OCI-LY3 (cell line): ENCODE data around the gene CABLES1.

Source experiments
- H2AFZ ChIP-seq: fragments of 200-600, 300-600 bp; shearing (Covaris generic); 2 replicates; pipeline ENCODE4 v1.6.0; 2014; ENCODE audit warnings: antibody characterized with exemption, low read depth, low read length
- H3K27ac ChIP-seq: fragments of 200-600, 300-600 bp; sonication (generic); 2 replicates; pipeline ENCODE4 v1.5.1; 2014; ENCODE audit warnings: mild to moderate bottlenecking, low read length, moderate library complexity, mixed read lengths
- H3K27me3 ChIP-seq: fragments of 200-600, 300-600 bp; sonication (generic); 2 replicates; pipeline ENCODE4 v1.6.1; 2014; ENCODE audit warnings: low read depth, low read length, mixed read lengths
- H3K36me3 ChIP-seq: fragments of 200-600, 300-600 bp; sonication (generic); replicated peaks from 2 replicates; pipeline ENCODE3; 2014; ENCODE audit warnings: low read depth, low read length, mixed read lengths
- H3K4me1 ChIP-seq: fragments of 300-600, 200-600 bp; sonication (generic); 2 replicates; pipeline ENCODE4 v1.6.1; 2014; ENCODE audit warnings: low read length, mixed read lengths
- H3K4me2 ChIP-seq: fragments of 200-600, 300-600 bp; sonication (generic); 2 replicates; pipeline ENCODE4 v1.6.1; 2014; ENCODE audit warnings: low read length, mixed read lengths
- H3K4me3 ChIP-seq: fragments of 300-600, 200-600 bp; sonication (generic); 2 replicates; pipeline ENCODE4 v1.5.1; 2014; ENCODE audit warnings: antibody characterized with exemption, mild to moderate bottlenecking, low read length, moderate library complexity
- H3K79me2 ChIP-seq: fragments of 300-600, 200-600 bp; shearing (Covaris generic); 2 replicates; pipeline ENCODE4 v1.6.1; 2014; ENCODE audit warnings: mild to moderate bottlenecking, low read length, mixed read lengths
- H3K9ac ChIP-seq: fragments of 300-600, 200-600 bp; shearing (Covaris generic); 2 replicates; pipeline ENCODE4 v1.6.0; 2014; ENCODE audit warnings: mild to moderate bottlenecking, low read length, moderate library complexity
- H3K9me3 ChIP-seq: fragments of 200-600, 300-600 bp; shearing (Covaris generic); 2 replicates; pipeline ENCODE4 v1.6.1; 2014; ENCODE audit warnings: low read length, mixed read lengths; ENCODE audit not compliant: insufficient read depth
- H4K20me1 ChIP-seq: fragments of 200-600, 300-600 bp; sonication (generic); 2 replicates; pipeline ENCODE4 v1.6.1; 2016; ENCODE audit warnings: low read length, mixed read lengths; ENCODE audit not compliant: insufficient read depth
- CTCF ChIP-seq: fragments of 200-600, 300-600 bp; sonication (generic); IDR thresholded peaks from 2 replicates; pipeline ENCODE4 v1.5.1; 2014; ENCODE audit warnings: antibody characterized with exemption, low read length, low read depth
- EZH2phosphoT487 ChIP-seq: fragments of 200-600 bp; shearing (Covaris generic); IDR thresholded peaks from 2 replicates; pipeline ENCODE4 v1.6.1; 2018; ENCODE audit warnings: antibody characterized with exemption, mixed run types, low read depth

CABLES1 gene

GRCh38 chr18:23154030-23154429 lies 18.7 kb downstream of the CABLES1 start:
- peaks cover 54% of the 10 kb centered on the region for H4K20me1 ChIP-seq
- no peaks in the 10 kb centered on the region for H3K4me1 ChIP-seq
- H3K9me3 ChIP-seq: no peaks in the 10 kb centered on the region
- no peak overlapping the region for H3K9ac ChIP-seq
- no peak overlapping the region for H2AFZ ChIP-seq
- H3K36me3 ChIP-seq: peaks cover 9% of the 10 kb centered on the region
- no peak overlapping the region for H3K27ac ChIP-seq
- no peak overlapping the region for H3K4me2 ChIP-seq
- peaks cover 69% of the 10 kb centered on the region for H3K79me2 ChIP-seq
- no peak overlapping the region for H3K4me3 ChIP-seq
- no peak for TF ChIP-seq EZH2phosphoT487
- no peak for TF ChIP-seq CTCF
- H3K27me3 ChIP-seq: no peaks in the 10 kb centered on the region

GRCh38 chr18:23154823-23155500 lies 19.7 kb downstream of the CABLES1 start:
- peaks cover 66% of the 10 kb centered on the region for H3K79me2 ChIP-seq
- H3K9me3 ChIP-seq: no peaks in the 10 kb centered on the region
- no peak overlapping the region for H3K4me2 ChIP-seq
- peaks cover 5% of the 10 kb centered on the region for H3K36me3 ChIP-seq
- TF ChIP-seq CTCF (no peak), EZH2phosphoT487 (no peak)
- no peak overlapping the region for H2AFZ ChIP-seq
- H3K27me3 ChIP-seq: no peaks in the 10 kb centered on the region
- no peak overlapping the region for H3K27ac ChIP-seq
- no peaks in the 10 kb centered on the region for H3K4me1 ChIP-seq
- no peak overlapping the region for H3K4me3 ChIP-seq
- no peak overlapping the region for H3K9ac ChIP-seq
- H4K20me1 ChIP-seq: peaks cover 54% of the 10 kb centered on the region

GRCh38 chr18:23155537-23155936 lies 20.3 kb downstream of the CABLES1 start:
- no peak overlapping the region for H3K4me3 ChIP-seq
- H3K9me3 ChIP-seq: no peaks in the 10 kb centered on the region
- no peaks in the 10 kb centered on the region for H3K27me3 ChIP-seq
- H2AFZ ChIP-seq: no peak overlapping the region
- H4K20me1 ChIP-seq: peaks cover 58% of the 10 kb centered on the region
- no peak overlapping the region for H3K4me2 ChIP-seq
- H3K4me1 ChIP-seq: no peaks in the 10 kb centered on the region
- H3K27ac ChIP-seq: no peak overlapping the region
- H3K79me2 ChIP-seq: peaks cover 69% of the 10 kb centered on the region
- TF ChIP-seq EZH2phosphoT487: no peak
- no peak for TF ChIP-seq CTCF
- peaks cover 5% of the 10 kb centered on the region for H3K36me3 ChIP-seq
- H3K9ac ChIP-seq: no peak overlapping the region

GRCh38 chr18:23156134-23156533 lies 20.8 kb downstream of the CABLES1 start:
- H4K20me1 ChIP-seq: peaks cover 62% of the 10 kb centered on the region
- H2AFZ ChIP-seq: no peak overlapping the region
- peaks cover 5% of the 10 kb centered on the region for H3K36me3 ChIP-seq
- H3K4me2 ChIP-seq: no peak overlapping the region
- no peak overlapping the region for H3K27ac ChIP-seq
- H3K4me3 ChIP-seq: no peak overlapping the region
- H3K79me2 ChIP-seq: peaks cover 69% of the 10 kb centered on the region
- H3K4me1 ChIP-seq: no peaks in the 10 kb centered on the region
- H3K9ac ChIP-seq: no peak overlapping the region
- no peaks in the 10 kb centered on the region for H3K27me3 ChIP-seq
- H3K9me3 ChIP-seq: no peaks in the 10 kb centered on the region
- TF ChIP-seq CTCF (no peak), EZH2phosphoT487 (no peak)
